Inflammatory macrophage treated with lipopolysaccharide for 1 hour (primary cell): Measurements from ENCODE around the gene L3MBTL4.
A peak's percentile ranks its signal among the peaks of the same experiment; 100 is the strongest.
"Not testable (repeated sequence)": the region's sequence is repeated elsewhere in the genome, so short reads cannot be mapped to it uniquely, and the experiment has no call there.

Experiments
- DNase-seq, 2 donors: peaks; one replicate each; pipeline ENCODE4 v3.0.0-alpha.2; 2020 to 2022

L3MBTL4 gene

DNA sequence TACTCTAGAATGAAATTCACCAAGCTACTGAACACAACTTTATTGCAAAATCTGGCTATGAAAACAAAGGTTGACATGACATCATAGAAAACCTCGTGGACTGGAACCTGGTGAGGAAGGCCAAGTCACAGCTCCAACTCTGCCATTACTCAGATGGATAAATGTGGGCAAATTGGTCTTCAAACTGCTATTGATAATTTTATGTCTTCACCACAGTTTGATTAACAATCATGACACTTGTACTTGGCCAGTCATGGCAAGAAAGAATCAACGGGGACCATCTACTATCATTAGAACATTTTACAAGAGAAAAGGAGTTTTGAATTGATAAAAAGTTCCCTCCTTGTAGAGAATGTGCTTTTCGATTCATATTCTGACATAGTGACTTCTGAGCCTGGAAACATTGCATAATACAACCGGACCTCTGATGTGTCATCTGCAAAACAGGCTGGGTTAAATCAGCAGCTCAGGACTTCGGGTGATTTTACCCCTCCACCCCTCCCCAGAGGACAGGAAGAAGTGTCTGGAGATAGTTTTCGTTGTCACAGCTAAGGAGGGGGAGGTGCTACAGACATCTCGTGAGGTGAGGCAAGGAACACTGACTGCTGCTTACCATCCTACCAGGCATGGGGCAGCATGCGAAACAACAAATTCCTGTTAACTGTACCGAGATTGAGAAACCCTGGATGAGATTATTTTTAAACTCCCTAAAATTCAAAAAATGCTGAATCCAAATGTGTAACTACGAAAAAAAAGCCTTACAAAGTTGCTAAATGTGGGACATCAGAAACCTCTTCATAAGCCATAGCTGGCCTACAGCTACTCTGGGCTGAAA is 8.4 kb downstream of the L3MBTL4 start:
- peak; percentile 66 to 88 for DNase-seq

GRCh38 chr18:6405237-6406074 is 9.3 kb downstream of the L3MBTL4 start:
- DNase-seq = no peak

GRCh38 chr18:6404834-6405233 is 9.9 kb downstream of the L3MBTL4 start:
- DNase-seq = no peak

GRCh38 chr18:6401687-6402086 is 13.0 kb downstream of the L3MBTL4 start:
- DNase-seq = no peak

DNA sequence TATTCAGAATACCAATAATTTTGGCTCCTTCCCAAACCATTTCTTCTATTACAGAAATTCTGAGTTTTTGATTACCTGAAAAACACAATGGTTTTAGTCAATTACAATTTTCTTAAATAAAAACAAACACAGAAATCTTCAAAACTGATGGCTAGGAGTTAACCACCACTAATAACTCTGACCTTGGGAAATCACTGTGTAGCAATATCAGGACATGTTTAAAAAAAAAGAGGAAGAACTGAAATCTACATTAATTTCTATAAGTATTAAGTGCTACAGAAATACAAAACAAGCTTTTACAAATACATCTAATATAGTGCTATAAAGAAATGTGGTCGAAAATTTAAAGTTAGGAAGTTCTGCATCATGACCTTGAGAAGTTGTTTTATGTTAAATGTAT is 14.9 kb downstream of the L3MBTL4 start:
- DNase-seq = peak; percentile 50 to 55

DNA sequence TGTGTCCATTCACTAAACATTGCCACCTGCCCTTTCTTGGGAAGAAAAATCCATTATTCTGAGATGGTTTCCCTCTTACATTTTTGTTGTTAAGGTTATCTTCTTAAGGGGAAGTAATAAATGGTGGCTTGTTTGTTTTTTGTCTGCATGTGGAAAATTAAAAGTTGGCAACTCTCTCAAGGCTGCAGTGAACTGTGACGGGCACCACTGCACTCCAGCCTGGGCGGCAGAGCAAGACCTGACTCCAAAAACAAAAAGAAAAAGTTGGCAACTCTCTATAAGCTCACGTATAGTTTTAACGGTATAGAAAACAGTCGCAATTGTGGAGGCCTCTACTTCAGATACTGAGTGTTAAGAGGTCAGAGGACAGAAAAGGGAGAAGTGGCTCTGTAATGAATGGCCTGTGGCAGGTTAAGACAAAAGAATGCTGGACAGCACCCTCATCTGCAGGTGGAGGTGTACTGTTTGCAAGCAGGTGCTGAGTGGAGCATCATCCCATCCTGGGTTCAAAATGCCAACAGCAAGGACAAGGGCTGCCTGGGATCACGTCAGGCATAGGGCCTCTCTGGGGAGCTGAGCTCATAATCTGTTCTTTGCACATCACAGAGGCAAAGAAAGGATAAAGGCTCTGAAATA is 16.7 kb downstream of the L3MBTL4 start:
- DNase-seq = no peak

DNA sequence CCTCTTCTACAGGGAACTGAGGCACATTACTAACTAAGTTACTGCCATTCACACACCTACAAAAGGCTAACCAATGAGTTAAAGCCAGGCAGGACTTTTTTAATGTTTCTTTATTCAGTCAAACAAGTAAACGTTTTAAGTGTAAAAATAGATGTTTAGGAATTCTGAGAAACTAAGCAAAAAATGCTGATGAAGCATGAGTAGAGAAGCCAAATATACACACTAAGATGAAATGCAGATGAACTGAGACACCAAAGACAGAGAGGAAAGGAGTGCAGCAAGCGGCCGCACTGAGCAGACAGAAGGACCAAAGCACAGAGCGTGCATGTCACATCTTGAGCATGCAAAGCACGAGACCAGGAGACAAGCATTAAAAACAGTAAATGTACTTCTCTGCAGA is 17.9 kb downstream of the L3MBTL4 start:
- DNase-seq = no peak

DNA sequence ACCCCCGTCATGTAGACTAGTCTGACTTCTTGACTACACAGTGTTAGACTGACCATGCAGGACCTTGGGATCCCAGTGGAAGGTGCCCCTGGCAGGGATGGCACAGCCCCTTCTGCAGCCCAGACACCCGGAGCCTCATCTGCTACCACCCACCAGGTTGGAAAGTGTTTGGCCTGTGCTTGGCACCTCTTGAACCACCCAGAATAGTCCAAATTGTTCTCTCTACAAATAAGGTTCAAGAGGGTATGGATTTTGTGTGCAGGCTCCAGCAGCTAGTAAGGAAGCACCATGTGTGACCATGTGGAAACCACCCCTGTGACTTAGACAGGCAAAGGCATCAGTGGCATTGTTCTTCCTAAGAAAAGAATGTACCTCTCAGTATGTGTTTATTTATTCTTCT is 18.4 kb downstream of the L3MBTL4 start:
- no peak for DNase-seq

DNA sequence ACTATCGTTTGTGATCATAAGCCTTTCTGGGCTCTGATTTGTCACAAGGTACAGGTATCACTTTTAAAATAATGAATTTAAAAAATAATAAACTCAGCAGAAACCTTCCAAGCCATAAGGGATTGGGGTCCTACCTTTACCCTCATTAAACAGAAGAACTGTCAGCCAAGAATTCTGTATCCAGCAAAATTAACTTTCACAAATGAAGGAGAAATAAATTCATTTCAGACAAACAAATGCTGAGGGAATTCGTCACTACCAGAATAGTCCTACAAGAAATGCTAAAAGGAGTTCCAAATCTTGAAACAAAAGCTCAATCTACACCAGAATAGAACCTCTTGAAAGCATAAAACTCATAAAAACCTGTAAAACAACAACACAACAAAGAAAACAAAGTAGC is 25.7 kb downstream of the L3MBTL4 start:
- no peak for DNase-seq

- no peak for DNase-seq
These were observed 31.7 kb downstream of the L3MBTL4 start for GRCh38 chr18:6382963-6383362.

- DNase-seq = not testable (repeated sequence)
These were observed 37.2 kb downstream of the L3MBTL4 start for GRCh38 chr18:6377473-6377872.

GRCh38 chr18:6376433-6377229 is 38.1 kb downstream of the L3MBTL4 start:
- no peak for DNase-seq

- no peak for DNase-seq
These were observed 39.7 kb downstream of the L3MBTL4 start for GRCh38 chr18:6374935-6375529.

- DNase-seq = no peak
These were observed 40.4 kb downstream of the L3MBTL4 start for GRCh38 chr18:6374340-6374739.

GRCh38 chr18:6373187-6373586 is 41.5 kb downstream of the L3MBTL4 start:
- DNase-seq = no peak

DNA sequence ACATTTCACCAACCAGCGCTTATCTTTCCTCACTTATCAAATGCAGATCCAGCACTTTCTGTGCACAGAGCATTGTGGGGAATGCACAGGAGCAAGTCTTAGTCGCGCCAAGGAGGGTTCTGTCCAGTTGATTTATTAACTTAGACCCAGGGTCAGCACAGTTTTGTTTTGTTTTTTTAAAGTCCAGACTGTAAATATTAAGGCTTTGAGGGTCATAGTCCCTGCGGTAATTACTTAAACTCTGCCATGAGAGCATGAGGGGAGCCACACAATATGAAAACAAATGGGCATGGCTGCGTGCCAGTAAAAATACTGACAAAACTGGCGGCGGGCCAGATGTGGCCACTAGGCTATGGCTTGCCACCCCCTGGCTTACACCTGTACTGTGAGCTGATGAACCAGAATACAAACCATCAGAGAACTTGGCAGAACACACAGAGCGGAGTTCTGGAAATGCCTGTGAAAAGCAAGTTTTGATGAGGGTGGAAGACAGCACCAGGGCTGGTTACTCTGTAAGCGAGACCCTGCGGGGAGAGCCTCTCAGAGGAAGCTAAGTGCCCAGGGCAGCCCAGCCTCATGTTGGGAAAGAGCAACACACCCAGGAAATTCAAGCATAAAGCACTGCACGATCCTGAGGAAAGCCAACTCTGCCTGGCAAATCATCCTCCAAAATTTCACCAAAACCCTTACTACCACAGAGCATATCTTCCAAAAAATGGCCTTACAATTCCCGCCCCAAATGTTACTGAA is 43.6 kb downstream of the L3MBTL4 start:
- no peak for DNase-seq

DNA sequence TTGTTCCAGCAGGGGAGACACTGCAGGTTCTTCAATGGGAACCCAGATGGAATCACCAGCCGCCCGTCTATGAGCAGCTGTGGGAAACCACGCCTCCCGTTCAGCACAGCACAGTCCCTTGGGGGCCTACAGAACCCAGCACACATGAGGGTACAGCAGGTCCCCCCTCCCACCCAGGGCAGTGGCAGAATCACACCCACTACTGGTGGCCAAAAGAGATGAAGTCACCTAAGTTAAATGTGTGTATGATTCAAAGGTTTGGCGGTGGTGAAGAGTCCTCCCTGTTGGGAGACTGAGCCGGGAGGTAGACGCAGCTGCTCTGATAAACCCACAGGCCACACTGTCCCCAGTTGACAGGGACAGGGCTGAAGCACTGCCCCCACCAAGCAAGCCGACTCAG is 44.3 kb downstream of the L3MBTL4 start:
- DNase-seq = no peak

DNA sequence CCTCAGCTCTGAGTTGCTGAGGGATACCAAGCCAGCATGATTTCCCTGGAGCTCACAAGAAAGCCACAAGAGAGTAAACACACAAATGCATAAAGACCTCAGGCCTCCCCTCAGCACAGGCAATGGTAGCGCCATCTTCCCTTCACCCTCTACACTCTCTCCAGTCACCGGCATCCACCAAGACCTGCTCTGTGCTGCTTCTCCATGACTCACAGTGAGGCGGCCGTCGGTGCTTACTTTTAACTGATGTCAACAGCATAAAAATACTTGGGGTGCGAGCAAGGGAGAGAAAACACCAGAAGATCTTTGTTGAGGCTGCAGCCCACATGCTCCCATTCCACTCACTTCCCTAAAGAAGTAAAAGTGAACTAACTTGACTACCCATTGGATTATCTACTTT is 46.7 kb downstream of the L3MBTL4 start:
- DNase-seq = no peak

DNA sequence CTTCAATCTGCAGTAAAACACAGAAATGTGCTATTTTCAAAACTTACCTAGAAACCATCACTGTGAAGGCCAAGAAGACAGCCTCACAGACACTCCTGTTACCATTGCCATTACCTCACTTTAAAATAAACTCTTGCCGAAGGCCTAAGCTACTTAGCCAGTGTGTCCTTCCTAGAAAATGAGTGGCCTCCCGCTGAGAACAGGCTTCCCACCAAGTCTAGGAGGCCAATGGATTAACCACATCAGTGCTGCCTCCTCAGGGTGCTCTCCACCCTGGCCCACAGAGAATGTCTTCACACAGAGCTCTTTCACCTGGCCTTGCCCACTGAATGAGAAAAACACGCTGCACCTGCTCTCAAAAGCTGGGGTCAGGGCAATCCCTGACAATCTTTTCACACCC is 47.5 kb downstream of the L3MBTL4 start:
- no peak for DNase-seq

DNA sequence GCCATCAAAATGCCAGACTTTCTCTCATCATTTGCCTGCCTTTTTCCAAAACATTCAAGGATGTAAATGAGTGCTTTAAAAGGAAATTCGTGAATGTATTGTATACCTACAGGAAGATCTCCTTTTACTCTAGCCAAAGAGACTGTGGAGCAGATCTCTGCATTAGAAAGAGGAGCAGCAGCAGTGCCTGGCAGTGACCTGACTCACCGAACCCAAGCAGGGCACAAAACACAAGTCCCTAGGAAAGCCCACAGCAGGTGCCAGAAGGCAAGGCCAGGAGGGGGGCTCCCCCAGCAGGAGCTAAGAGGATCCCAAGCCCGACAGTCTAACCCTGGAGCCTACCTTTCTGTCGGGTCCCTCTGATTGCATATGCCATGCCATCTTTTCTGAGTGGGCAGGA is 47.9 kb downstream of the L3MBTL4 start:
- DNase-seq = no peak

DNA sequence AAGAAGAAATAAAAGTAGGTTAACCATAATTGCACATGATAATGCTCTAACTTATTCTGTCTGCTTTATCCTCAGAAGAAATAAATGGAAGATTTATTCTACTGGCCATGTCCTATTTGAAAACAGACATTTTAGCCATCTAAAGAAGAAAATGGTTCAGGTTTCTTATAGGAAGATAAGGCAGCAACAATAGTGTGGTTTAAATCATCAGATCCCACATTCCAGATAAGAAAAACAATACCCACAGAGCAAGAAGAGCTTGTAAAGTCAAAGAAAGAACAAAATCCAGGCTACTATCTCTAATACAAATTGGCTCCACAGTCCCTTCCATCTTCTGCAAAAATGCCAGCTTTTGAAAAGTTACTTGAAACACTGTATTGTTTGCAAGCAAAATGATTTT is 49.3 kb downstream of the L3MBTL4 start:
- DNase-seq = no peak

GRCh38 chr18:6363216-6363615 is 51.5 kb downstream of the L3MBTL4 start:
- no peak for DNase-seq
